Activated CD4-positive, alpha-beta T cell treated with anti-CD3 and anti-CD28 coated beads, Interleukin-2, amount 10 ng/mL, durations not matched to agents 7 days and 5 days (primary cell): ENCODE data around the gene SLC19A1. TPM values are rescaled to one million over a fixed set of nuclear protein-coding genes. Genes with fewer than 3 reads are reported as not detected.

ENCODE experiments used
- CTCF ChIA-PET: fragments of 350-600 bp; sonication (Branson Sonifier 250); formaldehyde crosslinking; loops from one replicate; lab custom pipeline; 2021; ENCODE audit warnings: antibody characterized with exemption; lab: Charles Lee
- POLR2A ChIA-PET: fragments of 350-600 bp; sonication (Branson Sonifier 250); formaldehyde crosslinking; loops from one replicate; lab custom pipeline; 2021; ENCODE audit warnings: antibody characterized with exemption; lab: Charles Lee
- DNase-seq: peaks from one replicate; pipeline ENCODE4 v3.0.0-alpha.2; 2020
- H3K27ac Mint-ChIP-seq: one replicate; pipeline ENCODE4 v1.8.0; 2021; ENCODE audit warnings: mild to moderate bottlenecking, moderate library complexity, mixed read lengths
- H3K27me3 Mint-ChIP-seq: one replicate; pipeline ENCODE4 v1.8.0; 2021; ENCODE audit warnings: mixed read lengths
- H3K36me3 Mint-ChIP-seq: one replicate; pipeline ENCODE4 v1.8.0; 2021; ENCODE audit warnings: low read depth, mixed read lengths
- H3K4me1 Mint-ChIP-seq: one replicate; pipeline ENCODE4 v1.8.0; 2021; ENCODE audit warnings: mixed read lengths
- H3K4me3 Mint-ChIP-seq: one replicate; pipeline ENCODE4 v1.8.0; 2021; ENCODE audit warnings: mild to moderate bottlenecking, moderate library complexity, mixed read lengths
- H3K9me3 Mint-ChIP-seq: one replicate; pipeline ENCODE4 v1.8.0; 2021; ENCODE audit warnings: mixed read lengths
- total RNA-seq, 2 experiments: library from RNA; stranded (reverse); gene quantifications; one replicate each; pipeline ENCODE4 v1.2.3, GENCODE V29; 2021

The SLC19A1 gene
- total RNA-seq, 2 experiments from 2014 or later, result 43.8 to 46.8 TPM

DNA sequence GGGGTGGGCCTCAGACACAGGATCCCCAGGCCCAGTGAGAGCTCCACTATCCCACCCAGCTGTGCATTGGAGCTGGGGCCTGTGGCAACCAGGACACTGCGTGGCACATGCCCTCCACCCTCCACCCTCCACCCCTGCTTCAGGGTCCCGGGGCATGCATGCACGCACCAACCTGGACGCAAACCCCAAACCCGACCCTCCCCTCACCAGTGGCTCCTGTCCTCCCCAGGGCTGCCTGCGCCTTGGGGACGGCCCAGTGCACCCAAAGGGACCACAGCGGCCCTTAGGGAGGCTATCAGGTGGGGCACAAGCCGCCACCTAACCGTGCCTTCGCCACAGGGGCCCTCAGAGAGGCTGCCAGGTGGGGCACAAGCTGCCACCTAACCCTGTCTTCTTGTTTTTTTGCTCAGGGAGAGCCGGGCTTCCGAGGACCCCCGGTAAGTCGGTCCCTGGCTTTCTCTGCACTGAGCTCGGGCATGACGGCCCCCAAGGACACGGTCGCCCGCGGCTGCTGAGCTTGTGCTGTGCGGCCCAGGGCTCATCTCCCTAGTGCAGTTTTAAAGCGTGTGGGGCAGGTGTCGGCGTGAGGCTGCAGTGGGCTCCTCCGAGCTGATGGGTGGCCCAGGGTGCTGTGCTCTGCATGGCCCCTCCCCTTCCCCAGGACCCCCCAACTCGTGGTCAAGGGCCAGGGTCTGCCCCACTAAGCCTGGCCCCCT lies 47.9 kb downstream of the SLC19A1 start:
- POLR2A ChIA-PET, result no interaction called here
- CTCF ChIA-PET, result no interaction called here
- Mint-ChIP-seq H3K36me3 (peaks cover 2% of the 10 kb centered on the region), H3K4me1 (no peaks in the 10 kb centered on the region), H3K9me3 (peaks cover 3% of the 10 kb centered on the region), H3K4me3 (no peak overlapping the region), H3K27ac (no peak overlapping the region), H3K27me3 (no peaks in the 10 kb centered on the region)
- no peak for DNase-seq

DNA sequence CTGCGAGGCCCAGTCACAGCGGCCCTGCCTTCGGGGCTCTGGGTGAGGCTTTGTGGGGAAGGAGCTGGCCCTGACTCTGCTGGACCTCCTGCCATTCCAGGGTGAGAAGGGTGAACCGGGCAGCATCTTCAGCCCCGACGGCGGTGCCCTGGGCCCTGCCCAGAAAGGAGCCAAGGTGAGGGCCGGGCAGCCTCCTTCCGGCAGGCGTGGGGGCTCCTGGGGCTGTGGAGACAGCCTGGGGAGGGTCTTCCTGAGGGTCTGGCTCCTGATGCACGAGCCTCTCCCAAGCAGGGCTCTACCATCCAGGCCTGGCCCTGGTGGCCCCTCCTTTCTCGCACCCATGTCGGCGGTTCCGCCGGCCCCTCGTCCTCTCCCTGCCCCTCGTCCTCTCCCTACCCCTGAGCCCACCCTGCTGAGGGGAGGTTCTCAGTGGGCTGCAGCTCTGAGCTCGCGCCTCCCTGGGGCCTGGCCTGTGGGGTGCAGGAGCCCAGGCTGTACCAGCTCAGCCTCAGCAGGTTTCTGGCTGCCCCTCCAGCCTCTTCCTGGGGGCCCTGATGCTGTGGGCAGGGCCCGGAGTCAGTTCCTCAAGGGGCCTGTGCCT lies 48.7 kb downstream of the SLC19A1 start:
- H3K27me3 Mint-ChIP-seq, result no peaks in the 10 kb centered on the region
- no peak overlapping the region for H3K27ac Mint-ChIP-seq
- H3K4me1 Mint-ChIP-seq, result no peaks in the 10 kb centered on the region
- DNase-seq, result no peak
- ChIA-PET CTCF (no interaction called here), POLR2A (no interaction called here)
- H3K36me3 Mint-ChIP-seq, result no peaks in the 10 kb centered on the region
- H3K9me3 Mint-ChIP-seq, result no peaks in the 10 kb centered on the region
- no peak overlapping the region for H3K4me3 Mint-ChIP-seq

DNA sequence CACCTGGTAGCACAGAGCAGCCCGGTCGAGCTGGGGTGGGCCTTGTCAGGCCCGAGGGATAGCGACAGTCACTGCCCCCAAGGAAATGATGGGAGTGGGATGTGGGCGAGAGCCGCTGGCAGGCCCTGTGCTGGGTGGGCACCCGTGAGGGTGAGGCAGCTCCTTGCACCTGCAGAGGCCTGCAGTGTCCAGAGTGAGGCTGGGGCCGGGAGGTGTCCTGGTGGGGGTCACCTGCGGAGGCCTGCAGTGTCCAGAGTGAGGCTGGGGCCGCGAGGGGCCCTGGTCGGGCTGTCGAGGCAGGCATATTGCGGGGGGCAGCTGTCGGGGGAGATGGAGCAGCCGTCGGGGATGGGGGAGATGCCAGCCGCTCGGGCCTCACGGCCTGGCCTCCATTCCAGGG lies 49.5 kb downstream of the SLC19A1 start:
- Mint-ChIP-seq H3K9me3 (no peaks in the 10 kb centered on the region), H3K4me3 (no peak overlapping the region), H3K27me3 (no peaks in the 10 kb centered on the region), H3K4me1 (no peaks in the 10 kb centered on the region), H3K27ac (no peak overlapping the region), H3K36me3 (no peaks in the 10 kb centered on the region)
- DNase-seq, result no peak
- POLR2A ChIA-PET, result no interaction called here
- CTCF ChIA-PET, result interaction anchor here (1.4 kb wide), 1 partner anchor 10 kb away, joined by 4 read pairs; no protein-coding TSS in a partner anchor

DNA sequence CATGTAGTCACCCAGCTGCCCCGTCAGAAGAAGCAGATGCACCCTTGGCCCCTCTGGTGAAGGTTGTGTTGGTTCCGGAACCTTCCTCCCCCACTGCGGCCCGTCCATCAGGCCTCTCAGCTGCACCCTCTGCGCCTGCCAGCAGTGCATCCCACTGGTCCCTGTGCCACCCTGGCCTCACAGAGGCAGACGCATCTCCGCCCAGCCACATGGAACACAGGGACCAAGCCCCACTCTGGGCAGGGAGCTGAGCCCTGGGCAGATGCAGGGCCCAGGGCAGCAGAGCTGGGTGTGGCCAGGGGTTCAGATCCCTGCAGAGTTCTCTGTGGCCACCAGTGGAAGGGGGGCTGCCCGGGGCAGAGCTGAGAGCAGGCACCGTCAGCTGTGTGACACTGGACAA lies 50.6 kb downstream of the SLC19A1 start:
- DNase-seq, result no peak

DNA sequence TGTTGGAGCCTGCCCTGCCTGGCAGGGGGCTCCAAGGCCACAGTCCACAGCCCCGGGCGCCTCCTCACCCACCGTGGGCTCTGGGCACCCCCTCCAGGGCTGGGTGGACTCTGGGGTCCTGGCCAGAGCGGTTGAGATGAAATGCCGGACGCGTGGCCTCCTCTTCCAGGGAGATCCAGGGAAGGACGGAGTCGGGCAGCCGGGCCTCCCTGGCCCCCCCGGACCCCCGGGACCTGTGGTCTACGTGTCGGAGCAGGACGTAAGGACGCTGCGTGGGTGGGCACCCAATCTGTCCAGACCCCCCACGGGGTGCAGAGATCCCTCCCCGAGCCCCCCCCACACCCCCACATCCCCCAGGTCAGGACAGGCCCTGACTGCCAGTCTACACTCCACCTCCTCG lies 51.2 kb downstream of the SLC19A1 start:
- no peaks in the 10 kb centered on the region for H3K27me3 Mint-ChIP-seq
- H3K4me1 Mint-ChIP-seq, result no peaks in the 10 kb centered on the region
- H3K27ac Mint-ChIP-seq, result no peak overlapping the region
- no peaks in the 10 kb centered on the region for H3K9me3 Mint-ChIP-seq
- ChIA-PET CTCF (interaction anchor here (0.6 to 1.4 kb wide), 2 partner anchors 8 to 104 kb away, joined by 3 to 4 read pairs; no protein-coding TSS in a partner anchor), POLR2A (no interaction called here)
- DNase-seq, result no peak
- no peaks in the 10 kb centered on the region for H3K36me3 Mint-ChIP-seq
- H3K4me3 Mint-ChIP-seq, result no peak overlapping the region

More for the DNA sequence above, 50.6 kb downstream of the SLC19A1 start:
- Mint-ChIP-seq H3K27me3 (no peaks in the 10 kb centered on the region), H3K27ac (no peak overlapping the region), H3K4me3 (no peak overlapping the region), H3K36me3 (no peaks in the 10 kb centered on the region), H3K4me1 (no peaks in the 10 kb centered on the region), H3K9me3 (no peaks in the 10 kb centered on the region)
- ChIA-PET CTCF (interaction anchor here (0.6 to 1.4 kb wide), 2 partner anchors 8 to 103 kb away, joined by 3 to 4 read pairs; no protein-coding TSS in a partner anchor), POLR2A (no interaction called here)

DNA sequence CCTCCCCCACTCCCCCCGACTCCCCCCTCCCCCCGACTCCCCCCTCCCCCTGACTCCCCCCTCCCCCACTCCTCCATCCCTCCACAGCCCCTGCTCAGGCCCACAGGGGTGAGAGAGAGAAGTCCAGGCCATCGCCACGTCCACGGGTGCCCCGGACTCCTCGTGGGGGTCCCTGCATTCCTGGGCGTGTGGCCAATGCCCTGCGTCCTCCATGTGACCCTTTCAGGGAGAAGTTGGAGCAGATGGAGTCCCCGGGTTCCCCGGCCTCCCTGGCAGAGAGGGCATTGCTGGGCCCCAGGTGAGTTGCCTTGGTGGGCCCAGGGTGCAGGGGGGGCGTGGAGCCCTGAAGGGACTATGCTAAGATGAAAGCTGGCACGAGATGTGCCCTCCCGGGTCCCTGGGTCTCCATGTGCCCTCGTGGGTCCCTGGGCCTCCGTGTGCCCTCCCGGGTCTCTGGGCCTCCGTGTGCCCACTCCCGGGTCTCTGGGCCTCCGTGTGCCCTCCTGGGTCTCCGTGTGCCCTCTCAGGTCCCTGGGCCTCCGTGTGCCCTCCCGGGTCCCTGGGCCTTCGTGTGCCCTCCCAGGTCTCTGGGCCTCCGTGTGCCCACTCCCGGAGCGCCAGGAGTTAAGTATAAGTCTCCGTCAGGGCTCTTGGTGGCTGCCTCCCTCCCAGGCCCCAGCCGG lies 52.0 kb downstream of the SLC19A1 start:
- H3K4me1 Mint-ChIP-seq, result no peaks in the 10 kb centered on the region
- H3K36me3 Mint-ChIP-seq, result no peaks in the 10 kb centered on the region
- no peak for DNase-seq

DNA sequence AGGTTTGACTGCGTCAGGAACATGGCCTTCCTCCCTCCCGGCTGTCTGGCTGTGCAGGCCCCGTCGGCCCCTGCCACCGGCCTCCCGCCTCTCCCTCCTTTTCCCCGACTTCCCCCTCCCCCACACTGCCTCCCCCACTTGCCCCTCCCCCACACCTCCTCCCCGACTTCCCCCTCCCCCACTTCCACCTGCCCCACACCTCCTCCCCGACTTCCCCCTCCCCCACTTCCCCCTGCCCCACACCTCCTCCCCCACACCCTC lies 52.6 kb downstream of the SLC19A1 start:
- no peak for DNase-seq
- no peak overlapping the region for H3K27ac Mint-ChIP-seq
- no peaks in the 10 kb centered on the region for H3K27me3 Mint-ChIP-seq
- POLR2A ChIA-PET, result no interaction called here
- no peak overlapping the region for H3K4me3 Mint-ChIP-seq
- CTCF ChIA-PET, result no interaction called here
- no peaks in the 10 kb centered on the region for H3K4me1 Mint-ChIP-seq
- no peaks in the 10 kb centered on the region for H3K9me3 Mint-ChIP-seq
- H3K36me3 Mint-ChIP-seq, result no peaks in the 10 kb centered on the region

More for the DNA sequence above, 52.0 kb downstream of the SLC19A1 start:
- Mint-ChIP-seq H3K27ac (no peak overlapping the region), H3K9me3 (no peaks in the 10 kb centered on the region), H3K27me3 (no peaks in the 10 kb centered on the region), H3K4me3 (no peak overlapping the region)
- CTCF ChIA-PET, result no interaction called here
- POLR2A ChIA-PET, result no interaction called here

DNA sequence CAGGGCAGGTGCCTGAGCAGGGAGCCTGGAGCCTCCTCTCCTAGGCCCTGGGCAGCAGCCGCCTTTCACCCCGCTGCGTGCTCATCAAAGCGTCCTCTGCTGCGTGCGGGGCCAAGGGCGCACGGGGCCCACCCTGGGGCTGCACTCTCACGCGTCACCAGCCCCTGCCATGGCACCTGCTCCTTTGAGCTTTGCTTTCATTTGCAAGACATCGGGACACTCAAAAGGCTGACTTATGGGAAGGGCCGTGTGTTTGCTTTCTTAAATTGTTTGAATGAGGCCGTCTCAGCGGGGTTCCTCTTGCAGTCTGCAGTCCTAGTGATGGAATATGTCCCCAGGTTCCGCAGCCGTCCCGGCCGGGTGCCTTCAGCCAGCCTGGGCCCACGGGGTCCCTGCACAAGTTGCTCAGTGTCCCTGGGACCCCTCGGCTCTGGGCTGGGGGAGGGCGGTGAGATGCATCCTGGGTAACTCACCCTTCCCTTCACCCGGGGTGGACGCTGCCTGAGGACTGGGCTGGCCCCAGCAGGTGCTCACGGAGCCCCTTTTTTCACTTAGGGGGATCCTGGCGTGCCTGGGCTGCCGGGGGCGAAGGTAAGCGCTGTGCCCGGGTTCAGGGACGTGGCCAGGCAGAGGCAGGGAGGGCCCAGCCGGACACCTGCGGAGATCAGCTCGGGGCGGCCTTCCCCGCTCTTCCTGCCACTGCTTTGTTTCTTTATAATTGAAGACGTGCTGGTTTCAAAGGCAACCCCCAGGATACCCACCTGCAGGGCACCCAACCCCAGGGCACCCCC lies 53.1 kb downstream of the SLC19A1 start:
- DNase-seq, result no peak
- Mint-ChIP-seq H3K4me1 (peaks cover 3% of the 10 kb centered on the region), H3K9me3 (no peaks in the 10 kb centered on the region), H3K36me3 (no peaks in the 10 kb centered on the region), H3K4me3 (no peak overlapping the region), H3K27ac (no peak overlapping the region), H3K27me3 (no peaks in the 10 kb centered on the region)
- CTCF ChIA-PET, result no interaction called here
- POLR2A ChIA-PET, result no interaction called here

DNA sequence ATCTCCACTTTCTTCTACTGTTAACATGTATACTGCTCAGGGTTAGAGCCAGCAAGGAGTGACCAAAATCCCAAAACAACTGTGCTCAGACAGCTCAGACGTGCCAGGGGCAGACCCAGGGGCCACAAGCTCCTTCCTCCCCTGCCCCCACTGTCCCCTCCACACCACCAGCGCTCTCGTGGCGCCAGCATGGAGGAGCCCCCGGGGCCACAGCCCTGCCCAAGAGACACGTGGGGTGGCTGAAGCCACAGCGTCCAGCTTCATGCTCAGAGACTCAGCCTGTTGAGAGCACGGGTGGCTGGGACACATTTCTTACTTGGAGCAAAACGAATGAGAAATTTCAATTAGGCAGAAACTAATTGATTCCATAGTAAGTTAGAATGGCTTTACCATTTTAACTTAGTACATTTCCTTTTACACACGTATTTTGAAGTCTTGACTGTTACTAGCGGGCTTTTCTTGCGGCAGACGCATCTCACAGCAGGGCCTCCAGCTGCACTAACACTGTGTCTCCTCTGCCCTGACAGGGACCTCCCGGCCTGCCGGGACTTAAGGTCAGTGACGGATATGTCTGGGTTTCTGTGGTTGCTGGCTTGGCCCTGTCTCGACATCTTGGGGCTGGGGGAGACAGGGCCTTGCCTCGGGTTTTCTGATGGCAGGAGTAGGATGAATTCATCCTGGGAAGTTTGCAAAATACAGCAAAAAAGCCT lies 54.2 kb downstream of the SLC19A1 start:
- H3K4me1 Mint-ChIP-seq, result peaks cover 12% of the 10 kb centered on the region
- H3K9me3 Mint-ChIP-seq, result no peaks in the 10 kb centered on the region
- CTCF ChIA-PET, result no interaction called here

DNA sequence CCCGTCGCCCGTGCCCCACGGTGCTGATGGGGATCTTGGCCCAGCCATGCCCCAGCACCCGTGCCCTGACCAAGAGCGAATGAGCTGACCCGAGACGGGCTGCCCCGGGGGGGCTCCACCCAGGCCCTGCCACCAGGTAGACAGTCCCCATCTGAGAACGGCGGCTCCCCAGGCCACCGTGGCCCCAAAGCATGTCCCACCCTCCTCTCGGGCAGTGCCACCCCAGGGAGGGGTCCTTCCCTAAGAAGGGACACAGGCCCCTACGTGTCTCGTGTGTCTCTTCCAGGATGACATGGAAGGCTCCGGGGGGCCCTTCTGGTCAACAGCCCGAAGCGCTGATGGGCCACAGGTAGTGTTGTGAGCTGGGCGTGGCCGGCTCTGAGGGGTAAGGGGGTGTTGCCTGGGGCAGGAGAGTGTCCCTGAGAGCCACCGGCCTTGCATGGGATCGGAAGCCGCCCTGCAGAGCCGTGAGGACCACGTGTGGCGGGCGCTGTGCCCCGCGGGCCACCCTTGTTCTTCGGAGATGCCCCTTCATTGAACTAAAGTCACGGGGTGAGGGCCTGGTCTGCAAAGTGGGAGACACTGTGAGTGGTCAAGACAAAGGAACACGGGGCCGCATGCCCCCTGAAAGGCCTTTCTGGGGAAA lies 55.0 kb downstream of the SLC19A1 start:
- ChIA-PET POLR2A (no interaction called here), CTCF (no interaction called here)
- no peak for DNase-seq
- Mint-ChIP-seq H3K4me3 (no peak overlapping the region), H3K27ac (no peak overlapping the region), H3K9me3 (no peaks in the 10 kb centered on the region), H3K27me3 (no peaks in the 10 kb centered on the region), H3K4me1 (peaks cover 18% of the 10 kb centered on the region), H3K36me3 (no peaks in the 10 kb centered on the region)

More for the DNA sequence above, 54.2 kb downstream of the SLC19A1 start:
- Mint-ChIP-seq H3K27me3 (no peaks in the 10 kb centered on the region), H3K36me3 (no peaks in the 10 kb centered on the region), H3K27ac (no peak overlapping the region), H3K4me3 (no peak overlapping the region)
- no peak for DNase-seq
- POLR2A ChIA-PET, result no interaction called here

DNA sequence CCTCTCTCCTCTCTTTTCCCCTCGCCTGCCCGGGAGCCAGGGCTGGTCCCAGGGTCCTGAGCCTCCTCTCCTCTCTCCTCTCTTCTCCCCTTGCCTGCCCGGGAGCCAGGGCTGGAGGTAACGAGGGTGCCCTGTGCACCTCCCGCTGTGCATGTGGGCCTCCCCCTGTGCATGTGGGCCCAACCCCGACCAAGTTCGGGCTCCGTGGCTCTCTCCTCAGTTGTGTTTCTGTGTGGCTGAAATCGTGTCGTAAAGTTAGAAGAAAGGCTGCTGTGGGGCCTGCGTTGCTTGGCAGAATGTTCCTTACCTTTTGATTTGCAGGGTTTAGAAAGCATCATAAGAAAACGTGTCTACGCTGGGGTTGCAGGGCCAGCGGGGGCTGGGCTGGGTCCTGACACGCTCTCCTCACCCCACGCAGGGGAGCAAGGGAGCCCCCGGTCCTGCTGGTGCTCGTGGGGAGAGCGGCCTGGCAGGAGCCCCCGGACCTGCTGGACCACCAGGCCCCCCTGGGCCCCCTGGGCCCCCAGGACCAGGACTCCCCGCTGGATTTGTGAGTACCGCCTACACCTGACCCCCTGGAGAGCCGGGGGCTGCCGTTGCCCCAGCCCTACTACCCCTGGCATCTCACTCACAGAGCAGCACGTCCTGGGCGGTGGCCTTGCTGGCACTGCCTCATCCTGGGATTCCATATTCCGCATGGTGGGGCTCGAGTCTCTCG lies 55.6 kb downstream of the SLC19A1 start:
- H3K36me3 Mint-ChIP-seq, result no peaks in the 10 kb centered on the region
- CTCF ChIA-PET, result no interaction called here
- POLR2A ChIA-PET, result no interaction called here
- H3K9me3 Mint-ChIP-seq, result no peaks in the 10 kb centered on the region
- DNase-seq, result no peak
- no peak overlapping the region for H3K27ac Mint-ChIP-seq
- no peaks in the 10 kb centered on the region for H3K27me3 Mint-ChIP-seq
- peaks cover 18% of the 10 kb centered on the region for H3K4me1 Mint-ChIP-seq
- no peak overlapping the region for H3K4me3 Mint-ChIP-seq
